ENCODE measurements around the gene DNAL4. TPM values are rescaled to one million over a fixed set of nuclear protein-coding genes. Genes with fewer than 3 reads are reported as not detected.

Gene DNAL4
- total RNA-seq, 1 experiment from 2014 or later, result 8.3 TPM

DNA sequence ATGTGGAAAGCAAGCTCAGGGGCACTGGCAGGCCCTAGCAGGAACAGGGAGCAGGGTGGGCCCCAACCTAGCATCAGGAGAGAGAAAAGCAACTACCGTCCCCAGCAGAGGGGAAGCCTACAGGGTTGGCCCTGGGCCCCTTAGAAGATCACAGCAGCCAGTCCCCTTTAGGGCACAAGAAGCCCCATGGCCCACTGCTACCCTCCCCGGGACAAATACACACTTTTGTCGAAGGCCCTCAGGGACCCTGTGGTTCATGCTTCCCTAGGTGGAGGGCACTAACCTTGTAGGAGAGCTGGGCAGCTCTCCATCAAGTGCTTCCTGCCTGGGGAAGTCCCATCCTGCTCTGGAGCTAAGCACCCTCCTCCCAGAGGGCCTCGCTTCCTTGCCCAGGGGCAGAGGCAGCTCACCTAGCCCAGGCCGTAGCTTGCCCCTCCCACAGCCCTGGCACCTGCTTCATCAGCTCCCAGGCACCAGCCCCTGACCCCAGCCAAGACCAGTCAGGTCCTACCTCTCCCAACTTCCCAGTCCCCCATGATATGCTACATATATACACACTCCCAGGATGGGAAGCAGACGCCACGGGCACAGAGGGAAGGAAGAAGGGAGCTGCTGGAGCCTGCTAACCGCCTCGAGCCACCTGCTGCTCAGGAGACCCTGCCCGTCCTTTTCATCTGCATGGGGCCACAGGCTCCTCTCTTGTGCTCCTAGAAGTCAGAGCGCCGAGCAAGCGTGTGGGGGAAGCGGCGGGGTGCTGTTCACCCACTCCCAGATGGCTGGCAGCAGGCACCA, 58.3 kb downstream of the DNAL4 start:
- 0 out of 4 replicates have a peak, but pooled peaks cover 0 to 3% of the 10 kb centered on the region in 2 experiments for H3K4me1 Mint-ChIP-seq
- no peak overlapping the region for H3K27ac Mint-ChIP-seq
- no peak overlapping the region for H2BK120ac ChIP-seq (ENCODE audit: low read depth, low read length, poor library complexity, severe bottlenecking)
- H3K23me2 ChIP-seq (ENCODE audit: insufficient read length, low read depth, low read length, poor library complexity, severe bottlenecking), result no peaks in the 10 kb centered on the region
- H3K18ac ChIP-seq (ENCODE audit: insufficient read length, low read depth, low read length), result no peak overlapping the region
- H3K9me3 Mint-ChIP-seq, result no peaks in the 10 kb centered on the region
- no peak overlapping the region for H3K23ac ChIP-seq (ENCODE audit: insufficient read length, low read depth, low read length)
- H3K4me1 ChIP-seq (ENCODE audit: insufficient read depth, low read length), result no peaks in the 10 kb centered on the region
- no peaks in the 10 kb centered on the region; the same call in 1 of the 2 replicates for H3K27me3 Mint-ChIP-seq (ENCODE audit: low read depth)
- H3K4me2 ChIP-seq (ENCODE audit: insufficient read depth, insufficient read length, low read length), result no peak overlapping the region
- H4K91ac ChIP-seq (ENCODE audit: insufficient read length, low read depth, low read length), result no peak overlapping the region
- H2AFZ ChIP-seq (ENCODE audit: low read length), result no peak overlapping the region
- no peak for DNase-seq
- no peak overlapping the region for H2BK5ac ChIP-seq (ENCODE audit: insufficient read length, low read length)
- H3K36me3 Mint-ChIP-seq (ENCODE audit: insufficient read depth in 1 of 3, low read depth in 3 of 3), result peaks cover 5 to 75% (median 32%) of the 10 kb centered on the region in 3 experiments; a peak in 6 of 7 replicates
- H3K9me3 ChIP-seq (ENCODE audit: control insufficient read depth, low read depth, low read length), result no peaks in the 10 kb centered on the region
- no peak overlapping the region for H2AK5ac ChIP-seq (ENCODE audit: insufficient read length, low read length)
- H3K27me3 ChIP-seq (ENCODE audit: insufficient read depth, low read length), result no peaks in the 10 kb centered on the region
- H3K9ac ChIP-seq (ENCODE audit: extremely low read depth, insufficient read length, low read length), result no peak overlapping the region
- no peak overlapping the region for H2BK15ac ChIP-seq (ENCODE audit: low read depth, low read length)
- H3K4me3 Mint-ChIP-seq, result no peak overlapping the region
- H4K5ac ChIP-seq (ENCODE audit: insufficient read length, low read depth, low read length), result no peak overlapping the region
- H4K8ac ChIP-seq (replicated peaks; ENCODE audit: insufficient read length, low read depth, low read length), result no peak overlapping the region
- no peak overlapping the region for H3K27ac ChIP-seq (ENCODE audit: insufficient read length, low read depth, low read length)
- no peak overlapping the region for H2BK12ac ChIP-seq (ENCODE audit: insufficient read length, low read depth, low read length)
- WGBS (ENCODE audit: extremely low coverage, insufficient read length, low lambda C conversion rate), result no CpG with 5 or more reads among the region's 15 CpGs
- no peak overlapping the region for H3K56ac ChIP-seq (ENCODE audit: insufficient read length, low read depth, low read length)
- no peak overlapping the region for H3K4ac ChIP-seq (ENCODE audit: low read depth, low read length)
- no peak overlapping the region for H2BK20ac ChIP-seq (ENCODE audit: low read depth, low read length, poor library complexity, severe bottlenecking)
- TF ChIP-seq, protein P1, sequence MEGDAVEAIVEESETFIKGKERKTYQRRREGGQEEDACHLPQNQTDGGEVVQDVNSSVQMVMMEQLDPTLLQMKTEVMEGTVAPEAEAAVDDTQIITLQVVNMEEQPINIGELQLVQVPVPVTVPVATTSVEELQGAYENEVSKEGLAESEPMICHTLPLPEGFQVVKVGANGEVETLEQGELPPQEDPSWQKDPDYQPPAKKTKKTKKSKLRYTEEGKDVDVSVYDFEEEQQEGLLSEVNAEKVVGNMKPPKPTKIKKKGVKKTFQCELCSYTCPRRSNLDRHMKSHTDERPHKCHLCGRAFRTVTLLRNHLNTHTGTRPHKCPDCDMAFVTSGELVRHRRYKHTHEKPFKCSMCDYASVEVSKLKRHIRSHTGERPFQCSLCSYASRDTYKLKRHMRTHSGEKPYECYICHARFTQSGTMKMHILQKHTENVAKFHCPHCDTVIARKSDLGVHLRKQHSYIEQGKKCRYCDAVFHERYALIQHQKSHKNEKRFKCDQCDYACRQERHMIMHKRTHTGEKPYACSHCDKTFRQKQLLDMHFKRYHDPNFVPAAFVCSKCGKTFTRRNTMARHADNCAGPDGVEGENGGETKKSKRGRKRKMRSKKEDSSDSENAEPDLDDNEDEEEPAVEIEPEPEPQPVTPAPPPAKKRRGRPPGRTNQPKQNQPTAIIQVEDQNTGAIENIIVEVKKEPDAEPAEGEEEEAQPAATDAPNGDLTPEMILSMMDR (conservative IDR thresholded peaks at IDR 0.05), result no peak
- H3K79me2 ChIP-seq (ENCODE audit: insufficient read depth, low read length), result no peaks in the 10 kb centered on the region
- no peaks in the 10 kb centered on the region for H4K20me1 ChIP-seq (ENCODE audit: control insufficient read depth, insufficient read depth, insufficient read length)
- no peak overlapping the region; the same call in 1 of the 2 replicates for H3K14ac ChIP-seq (ENCODE audit: insufficient read depth, low read length)
- no peak overlapping the region for H3T11ph ChIP-seq (ENCODE audit: low read length)
- no peaks in the 10 kb centered on the region for H3K79me1 ChIP-seq (ENCODE audit: insufficient read depth, low read depth, low read length, poor library complexity, severe bottlenecking)
